AG04449 (cell line): ENCODE results near the gene TUBGCP5.
"Not testable (repeated sequence)": the region's sequence is repeated elsewhere in the genome, so short reads cannot be mapped to it uniquely, and the experiment has no call there.

Experiments used
- CTCF ChIA-PET: fragments of 350-600 bp; formaldehyde crosslinking; extraction: SDS; loops from one replicate; lab custom pipeline; 2021; ENCODE audit warnings: antibody characterized with exemption; lab: Yijun Ruan, JAX
- POLR2A ChIA-PET: fragments of 400-600, 350-600 bp; formaldehyde crosslinking; extraction: SDS; loops from one replicate; lab custom pipeline; 2020; ENCODE audit warnings: antibody characterized with exemption, inconsistent platforms; lab: Yijun Ruan, JAX
- DNase-seq: peaks from one replicate; pipeline ENCODE4 v3.0.0-alpha.2; 2010; ENCODE audit warnings: low read depth, low spot score
- H3K4me3 ChIP-seq: 2 replicates; pipeline ENCODE4 v1.5.1; 2011; ENCODE audit warnings: low read depth, mild to moderate bottlenecking, control low read depth, low read length
- TF ChIP-seq, protein P1 (sequence below): IDR thresholded peaks from one replicate; pipeline ENCODE4 v1.5.1; 2011; ENCODE audit warnings: mild to moderate bottlenecking, moderate library complexity, low read length, control low read depth, inconsistent platforms; ENCODE audit not compliant: insufficient read depth; ENCODE audit errors: missing control alignments

Gene TUBGCP5

DNA sequence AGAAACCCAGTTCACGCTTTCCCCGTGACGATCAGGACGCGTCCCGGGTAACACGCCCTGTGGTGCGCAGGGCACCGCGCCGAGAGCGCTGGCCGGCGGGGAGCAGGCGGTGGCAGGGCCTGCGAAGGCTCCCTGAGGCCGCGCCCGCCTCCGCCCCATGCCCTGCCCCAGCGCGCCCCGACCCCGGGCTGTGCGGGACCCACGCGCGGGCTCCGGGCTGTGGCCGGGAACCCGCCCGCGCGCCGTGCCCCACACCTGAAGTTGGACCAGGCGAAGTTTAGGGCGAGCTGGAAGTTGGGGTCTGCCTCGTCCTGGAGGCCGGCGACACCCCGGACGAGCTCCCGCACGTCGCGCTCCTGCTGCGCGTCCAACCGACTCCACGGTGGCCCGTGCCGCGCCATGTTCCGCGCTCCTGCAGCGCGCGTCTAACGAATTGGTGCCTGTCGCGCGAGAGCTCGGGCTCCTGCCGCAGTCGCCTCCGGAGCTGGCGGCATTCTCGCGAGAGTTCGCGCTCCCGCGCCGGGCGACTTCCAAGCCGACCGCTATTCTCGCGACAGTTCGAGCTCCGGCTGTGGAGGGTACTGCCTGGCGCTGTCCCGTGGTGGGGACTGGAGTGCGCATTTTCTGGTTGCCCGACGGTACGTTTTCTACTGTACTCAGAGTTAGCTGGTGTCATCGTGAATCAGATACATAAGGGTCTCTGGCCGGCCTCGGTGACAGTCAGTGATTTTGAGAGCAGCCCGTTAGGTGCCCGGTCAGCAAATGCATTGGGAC is at the start of gene TUBGCP5:
Gene TUBGCP5 (minus strand): TSS at position 427 of the 774 bp plus-strand sequence. CDS start 26 bp downstream, at position 401.
- H3K4me3 ChIP-seq, result peak within 1 kb of the TSS; percentile 83
- DNase-seq, result peak; percentile 74
- ChIA-PET POLR2A (interaction anchor here (0.8 to 1.0 kb wide), 5 partner anchors 9 to 199 kb away, joined by 3 to 5 read pairs (median 3); no protein-coding TSS in a partner anchor), CTCF (interaction anchor here (1.1 to 1.5 kb wide), 2 partner anchors 10 to 428 kb away, joined by 4 read pairs; no protein-coding TSS in a partner anchor)
- TF ChIP-seq, protein P1, sequence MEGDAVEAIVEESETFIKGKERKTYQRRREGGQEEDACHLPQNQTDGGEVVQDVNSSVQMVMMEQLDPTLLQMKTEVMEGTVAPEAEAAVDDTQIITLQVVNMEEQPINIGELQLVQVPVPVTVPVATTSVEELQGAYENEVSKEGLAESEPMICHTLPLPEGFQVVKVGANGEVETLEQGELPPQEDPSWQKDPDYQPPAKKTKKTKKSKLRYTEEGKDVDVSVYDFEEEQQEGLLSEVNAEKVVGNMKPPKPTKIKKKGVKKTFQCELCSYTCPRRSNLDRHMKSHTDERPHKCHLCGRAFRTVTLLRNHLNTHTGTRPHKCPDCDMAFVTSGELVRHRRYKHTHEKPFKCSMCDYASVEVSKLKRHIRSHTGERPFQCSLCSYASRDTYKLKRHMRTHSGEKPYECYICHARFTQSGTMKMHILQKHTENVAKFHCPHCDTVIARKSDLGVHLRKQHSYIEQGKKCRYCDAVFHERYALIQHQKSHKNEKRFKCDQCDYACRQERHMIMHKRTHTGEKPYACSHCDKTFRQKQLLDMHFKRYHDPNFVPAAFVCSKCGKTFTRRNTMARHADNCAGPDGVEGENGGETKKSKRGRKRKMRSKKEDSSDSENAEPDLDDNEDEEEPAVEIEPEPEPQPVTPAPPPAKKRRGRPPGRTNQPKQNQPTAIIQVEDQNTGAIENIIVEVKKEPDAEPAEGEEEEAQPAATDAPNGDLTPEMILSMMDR, result peak; percentile 41

GRCh38 chr15:23083115-23083514 is 43.7 kb upstream of the TUBGCP5 start:
- TF ChIP-seq, protein P1, result no peak
- H3K4me3 ChIP-seq, result no peak overlapping the region
- ChIA-PET POLR2A (no interaction called here), CTCF (no interaction called here)
- no peak for DNase-seq

- DNase-seq, H3K4me3 ChIP-seq, POLR2A ChIA-PET, CTCF ChIA-PET: not testable (repeated sequence)
Observed at GRCh38 chr15:23081996-23082737, 42.8 kb upstream of the TUBGCP5 start.

DNA sequence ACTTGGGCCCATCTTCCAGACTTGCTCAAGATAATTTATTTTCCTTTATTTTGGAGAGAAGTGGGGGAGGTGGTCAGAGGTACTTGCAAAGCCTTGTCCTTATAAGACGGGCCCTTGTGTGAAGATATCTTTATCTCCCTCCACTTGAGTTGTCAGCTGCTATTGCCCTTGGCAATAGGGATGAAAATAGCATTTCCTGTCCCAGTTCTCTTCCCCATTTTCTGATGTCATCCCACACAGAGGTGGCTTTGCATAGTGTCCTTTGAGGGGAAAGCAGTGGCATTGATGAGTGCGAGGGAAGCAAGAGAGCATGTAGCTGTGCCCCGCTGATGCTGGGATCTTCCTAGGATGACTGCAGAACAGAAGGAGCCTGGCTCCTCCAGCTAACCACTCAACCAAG is 41.9 kb upstream of the TUBGCP5 start:
- ChIA-PET POLR2A (no interaction called here), CTCF (no interaction called here)
- H3K4me3 ChIP-seq, result no peak overlapping the region
- TF ChIP-seq, protein P1, result no peak
- no peak for DNase-seq

DNA sequence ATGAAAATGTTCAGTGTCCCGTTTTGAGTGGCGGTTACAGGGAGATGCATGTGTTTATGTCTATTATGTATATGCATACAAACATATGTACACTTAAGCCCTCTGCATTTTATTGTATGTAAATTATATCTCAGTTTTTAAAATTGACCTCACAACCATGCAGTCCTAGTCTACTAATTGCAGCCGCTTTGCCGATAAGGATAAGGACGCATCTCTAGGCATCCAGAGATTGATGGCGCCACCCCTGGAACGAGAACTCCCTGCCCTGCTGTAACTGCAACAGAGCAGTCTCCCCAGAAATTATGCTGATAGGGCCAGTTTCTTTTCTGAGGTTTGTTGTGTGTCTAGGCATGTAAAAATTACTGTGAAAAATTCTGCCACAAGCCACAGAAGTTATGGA is 40.4 kb upstream of the TUBGCP5 start:
- ChIA-PET POLR2A (no interaction called here), CTCF (no interaction called here)
- H3K4me3 ChIP-seq, result no peak overlapping the region
- TF ChIP-seq, protein P1, result no peak
- no peak for DNase-seq

GRCh38 chr15:23075927-23076326 is 36.6 kb upstream of the TUBGCP5 start:
- ChIA-PET CTCF (no interaction called here), POLR2A (no interaction called here)
- no peak for DNase-seq
- TF ChIP-seq, protein P1, result no peak
- H3K4me3 ChIP-seq, result no peak overlapping the region
